ENCODE data around the gene SNX21. TPM values are rescaled to one million over a fixed set of nuclear protein-coding genes. Genes with fewer than 3 reads are reported as not detected.

SNX21 gene
- total and polyA plus RNA-seq, 2 experiments from 2014 or later: 50.9 to 88.4 TPM

DNA sequence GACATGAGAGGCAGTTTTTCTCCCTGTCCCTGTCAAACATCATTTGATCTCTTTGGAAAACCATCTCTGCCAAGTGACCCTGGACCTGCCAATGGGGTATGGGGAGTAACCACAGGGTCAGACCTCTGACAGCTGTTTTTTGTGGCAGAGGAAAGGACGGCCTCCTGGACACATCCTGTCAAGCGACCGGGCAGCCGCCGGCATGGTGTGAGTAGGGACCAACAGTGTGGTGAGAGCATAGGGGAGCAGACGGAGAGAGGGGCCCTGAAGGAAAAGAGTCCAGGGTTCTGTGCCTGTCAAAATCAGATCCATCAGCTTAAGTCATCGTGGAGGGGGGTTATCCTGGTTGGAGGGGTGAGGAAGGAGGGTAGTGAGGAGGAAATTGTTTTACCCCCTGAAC lies 31.7 kb upstream of the SNX21 start:
- in situ Hi-C loops (cut with MboI): no loop called here
- H3K9ac ChIP-seq: no peak overlapping the region
- peaks cover 6% of the 10 kb centered on the region; the same call in 1 of the 2 replicates for H3F3A ChIP-seq (ENCODE audit: insufficient read depth)
- no peaks in the 10 kb centered on the region for H3K9me2 ChIP-seq (ENCODE audit: insufficient read depth)
- H3K79me2 ChIP-seq (ENCODE audit: insufficient read depth): no peaks in the 10 kb centered on the region; the same call in 1 of the 2 replicates
- no peaks in the 10 kb centered on the region for H3K27me3 ChIP-seq (replicated peaks; ENCODE audit: insufficient read depth)
- no peaks in the 10 kb centered on the region for H4K20me1 ChIP-seq (ENCODE audit: insufficient read depth)
- peaks cover 52% of the 10 kb centered on the region for H3K36me3 ChIP-seq (ENCODE audit: low read depth)
- H3K27ac ChIP-seq: no peak overlapping the region
- no peak overlapping the region for H2AFZ ChIP-seq
- no peak overlapping the region for H3K4me3 ChIP-seq
- H3K4me1 ChIP-seq (ENCODE audit: insufficient read depth): no peaks in the 10 kb centered on the region
- 92% methylated on average over 7 of the region's 7 CpGs for WGBS, 2 experiments (ENCODE audit: low coverage in 1 of 2, low lambda C conversion rate in 2 of 2, missing lambda C conversion rate in 2 of 2)
- H3K9me3 ChIP-seq (ENCODE audit: low read depth): no peaks in the 10 kb centered on the region
- H3K4me2 ChIP-seq (ENCODE audit: unreplicated experiment): no peak overlapping the region
- TF ChIP-seq EZH2phosphoT487 (IDR thresholded peaks at IDR 0.05; ENCODE audit: insufficient read depth, low read depth) (no peak), EZH2 (IDR thresholded peaks at IDR 0.05; ENCODE audit: insufficient read depth, poor library complexity, severe bottlenecking) (no peak)
- DNase-seq: no peak

DNA sequence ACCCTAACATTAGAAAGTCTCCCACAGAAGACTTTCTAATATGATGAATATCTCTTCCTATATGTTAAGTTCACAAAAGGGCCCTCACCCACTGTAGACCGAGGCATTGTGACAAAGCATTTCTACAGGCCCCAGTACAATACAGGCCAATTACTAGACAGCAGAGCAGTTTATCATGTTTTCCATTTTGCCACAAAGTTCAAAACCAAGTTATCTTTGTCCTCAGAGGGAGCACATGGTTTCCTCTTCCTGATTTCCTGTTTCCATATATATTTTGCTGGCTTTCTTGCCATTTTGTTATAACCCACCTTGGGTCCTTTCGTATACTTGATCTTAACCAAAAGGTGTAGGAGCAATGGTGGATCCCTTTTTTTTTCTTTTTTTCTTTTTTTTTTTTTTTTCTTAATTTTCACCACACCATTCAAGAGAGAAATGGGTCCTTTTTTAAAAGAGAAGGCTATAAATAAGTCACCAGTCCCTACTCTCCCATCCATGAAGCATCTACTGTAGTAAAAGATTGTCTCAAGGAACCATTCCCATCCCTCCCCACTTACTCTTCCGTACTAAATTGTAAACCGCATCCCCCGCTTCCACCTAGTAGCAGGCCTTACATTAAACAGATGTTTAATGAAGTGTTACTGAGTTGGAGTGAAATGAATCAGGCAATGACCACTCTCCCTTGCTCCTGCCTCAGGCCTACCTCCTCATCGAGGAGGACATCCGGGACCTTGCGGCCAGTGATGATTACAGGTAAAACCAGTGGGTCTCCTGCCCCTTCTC lies 23.2 kb upstream of the SNX21 start:
- no peak for DNase-seq
- WGBS, 2 experiments (ENCODE audit: low coverage in 1 of 2, low lambda C conversion rate in 2 of 2, missing lambda C conversion rate in 2 of 2): 95 to 99% methylated on average over 8 of the region's 8 CpGs
- Histone ChIP-seq H3K27me3 (replicated peaks; ENCODE audit: insufficient read depth) (no peaks in the 10 kb centered on the region), H3K9me3 (ENCODE audit: low read depth) (no peaks in the 10 kb centered on the region), H3K79me2 (ENCODE audit: insufficient read depth) (peaks cover 25% of the 10 kb centered on the region), H2AFZ (no peak overlapping the region), H3K9ac (no peak overlapping the region), H3K36me3 (ENCODE audit: low read depth) (peaks cover 40% of the 10 kb centered on the region), H3K4me3 (no peak overlapping the region), H3F3A (ENCODE audit: insufficient read depth) (peaks cover 24% of the 10 kb centered on the region; the same call in 1 of the 2 replicates), H4K20me1 (ENCODE audit: insufficient read depth) (no peaks in the 10 kb centered on the region), H3K27ac (no peak overlapping the region), H3K4me2 (ENCODE audit: unreplicated experiment) (no peak overlapping the region), H3K4me1 (ENCODE audit: insufficient read depth) (0 out of 2 replicates have a peak, but pooled peaks cover 3% of the 10 kb centered on the region), H3K9me2 (ENCODE audit: insufficient read depth) (no peaks in the 10 kb centered on the region)
- in situ Hi-C loops (cut with MboI): no loop called here
- TF ChIP-seq EZH2 (IDR thresholded peaks at IDR 0.05; ENCODE audit: insufficient read depth, poor library complexity, severe bottlenecking) (no peak), EZH2phosphoT487 (IDR thresholded peaks at IDR 0.05; ENCODE audit: insufficient read depth, low read depth) (no peak)

- peak; percentile 100 for DNase-seq
- Histone ChIP-seq H3K27me3 (replicated peaks; ENCODE audit: insufficient read depth) (no peaks in the 10 kb centered on the region), H3F3A (ENCODE audit: insufficient read depth) (peaks cover 33% of the 10 kb centered on the region), H3K27ac (peak within 1 kb of the TSS; percentile 74), H3K4me1 (ENCODE audit: insufficient read depth) (peaks cover 8% of the 10 kb centered on the region), H3K4me2 (ENCODE audit: unreplicated experiment) (peak within 1 kb of the TSS; percentile 88), H3K9ac (peak within 1 kb of the TSS; percentile 81), H3K9me2 (ENCODE audit: insufficient read depth) (no peaks in the 10 kb centered on the region), H4K20me1 (ENCODE audit: insufficient read depth) (no peaks in the 10 kb centered on the region), H3K36me3 (ENCODE audit: low read depth) (peaks cover 27% of the 10 kb centered on the region), H3K4me3 (peak within 1 kb of the TSS; percentile 79), H2AFZ (peak within 1 kb of the TSS; percentile 73), H3K9me3 (ENCODE audit: low read depth) (no peaks in the 10 kb centered on the region), H3K79me2 (ENCODE audit: insufficient read depth) (peaks cover 34% of the 10 kb centered on the region)
- 0% methylated on average over 56 to 61 of the region's 65 CpGs for WGBS, 2 experiments (ENCODE audit: low coverage in 1 of 2, low lambda C conversion rate in 2 of 2, missing lambda C conversion rate in 2 of 2)
- TF ChIP-seq EZH2 (IDR thresholded peaks at IDR 0.05; ENCODE audit: insufficient read depth, poor library complexity, severe bottlenecking): no peak
- no peak for TF ChIP-seq EZH2phosphoT487 (IDR thresholded peaks at IDR 0.05; ENCODE audit: insufficient read depth, low read depth)
- in situ Hi-C loops (cut with MboI): no loop called here
Measured at GRCh38 chr20:45812157-45813005, 21.2 kb upstream of the SNX21 start, which contains the start of gene UBE2C. Gene UBE2C (plus strand): TSS chr20:45812644. CDS start chr20:45812696, 52 bp downstream.

GRCh38 chr20:45813006-45813340 lies 20.6 kb upstream of the SNX21 start:
- in situ Hi-C loops (cut with MboI): no loop called here
- WGBS, 2 experiments (ENCODE audit: low coverage in 1 of 2, low lambda C conversion rate in 2 of 2, missing lambda C conversion rate in 2 of 2): 5 to 10% methylated on average over 11 of the region's 11 CpGs
- H2AFZ ChIP-seq: peak overlapping the region; percentile 67
- no peak overlapping the region for H3K27ac ChIP-seq
- no peaks in the 10 kb centered on the region for H3K9me2 ChIP-seq (ENCODE audit: insufficient read depth)
- H3K4me1 ChIP-seq (ENCODE audit: insufficient read depth): peaks cover 13% of the 10 kb centered on the region
- no peaks in the 10 kb centered on the region for H3K27me3 ChIP-seq (replicated peaks; ENCODE audit: insufficient read depth)
- H3K4me3 ChIP-seq: peak overlapping the region; percentile 79
- TF ChIP-seq EZH2 (IDR thresholded peaks at IDR 0.05; ENCODE audit: insufficient read depth, poor library complexity, severe bottlenecking) (no peak), EZH2phosphoT487 (IDR thresholded peaks at IDR 0.05; ENCODE audit: insufficient read depth, low read depth) (no peak)
- H3K4me2 ChIP-seq (ENCODE audit: unreplicated experiment): peak overlapping the region; percentile 88
- peaks cover 23% of the 10 kb centered on the region; the same call in 1 of the 2 replicates for H3K36me3 ChIP-seq (ENCODE audit: low read depth)
- H3K9ac ChIP-seq: peak overlapping the region; percentile 81
- H3K79me2 ChIP-seq (ENCODE audit: insufficient read depth): peaks cover 34% of the 10 kb centered on the region
- DNase-seq: no peak
- peaks cover 38% of the 10 kb centered on the region for H3F3A ChIP-seq (ENCODE audit: insufficient read depth)
- H3K9me3 ChIP-seq (ENCODE audit: low read depth): no peaks in the 10 kb centered on the region
- H4K20me1 ChIP-seq (ENCODE audit: insufficient read depth): no peaks in the 10 kb centered on the region

Measured in GM23248 (cell line).